HepG2 (cell line): Measurements from ENCODE around the gene CLEC2D. TPM values are rescaled to one million over a fixed set of nuclear protein-coding genes. Genes with fewer than 3 reads are reported as not detected.

ENCODE experiments used
- ATAC-seq: fragments of 200-7000 bp; cut with Tn5 transposase; 3 replicates; pipeline ENCODE4 v1.9.1; 2020; ENCODE audit warnings: mild to moderate bottlenecking, moderate library complexity
- BruUV-seq: library from RNA; stranded (reverse); fragments of 400-500 nt; replicated peaks from 2 replicates; lab custom pipeline; 2021; lab: Mats Ljungman, UMichigan
- CTCF ChIA-PET: fragments of 300-600 bp; formaldehyde crosslinking; extraction: SDS; loops from one replicate; lab custom pipeline; 2021; ENCODE audit warnings: low total read pairs, inconsistent platforms, low intra/inter-chr PET ratio; lab: Yijun Ruan, JAX
- POLR2A ChIA-PET: fragments of 350-600 bp; sonication (Branson Sonifier 250); formaldehyde crosslinking; loops from one replicate; lab custom pipeline; 2020; ENCODE audit warnings: antibody characterized with exemption, inconsistent platforms; lab: Yijun Ruan, JAX
- DNase-seq: peaks from one replicate; pipeline ENCODE4 v3.0.0-alpha.2; 2015; ENCODE audit warnings: low spot score
- FAIRE-seq: peaks from 3 replicates; lab custom pipeline; 2011; peaks lifted over from hg19 to GRCh38; lab: Jason Lieb, UNC
- H2AFZ ChIP-seq: one replicate; pipeline ENCODE4 v1.6.1; 2011; ENCODE audit warnings: low read length, inconsistent platforms
- H3K27ac ChIP-seq: fragments of 300-600 bp; 3 replicates; pipeline ENCODE4 v1.8.0; 2011; ENCODE audit warnings: mixed run types, mild to moderate bottlenecking, mixed read lengths, low read length, inconsistent platforms; ENCODE audit not compliant: insufficient read depth; ENCODE audit errors: extremely low read length
- H3K27me3 ChIP-seq, 2 experiments: fragments of 200-600 bp in 1 of 2; 2 replicates in 1 of 2; 3 replicates in 1 of 2; pipeline versions ENCODE4 v1.6.0 to v1.8.0; 2011; ENCODE audit warnings: low read length in 2 of 2, mild to moderate bottlenecking in 2 of 2, moderate library complexity in 2 of 2, inconsistent platforms in 1 of 2; ENCODE audit not compliant: insufficient read depth in 2 of 2, control insufficient read depth in 1 of 2
- H3K36me3 ChIP-seq, 2 experiments: fragments of 200-600 bp in 1 of 2; replicated peaks in 1 of 2; 2 replicates in 1 of 2; 3 replicates in 1 of 2; pipeline versions ENCODE4 v1.5.1 to v1.8.0; 2011; ENCODE audit warnings: low read length in 2 of 2, inconsistent platforms in 1 of 2; ENCODE audit not compliant: insufficient read depth in 2 of 2, control insufficient read depth in 1 of 2
- H3K4me1 ChIP-seq: 2 replicates; pipeline ENCODE4 v1.5.1; 2012; ENCODE audit warnings: low read length, inconsistent platforms; ENCODE audit not compliant: insufficient read depth
- H3K4me2 ChIP-seq: 2 replicates; pipeline ENCODE4 v1.6.0; 2011; ENCODE audit warnings: low read depth, low read length, inconsistent platforms
- H3K4me3 ChIP-seq, 3 experiments: fragments of 200-600 bp in 1 of 3; sonication (generic), shearing (Covaris generic) in 1 of 3; replicated peaks in 1 of 3; 2 replicates each; pipeline ENCODE4 v1.5.1; 2011 to 2016; ENCODE audit warnings: low read length in 3 of 3, inconsistent platforms in 2 of 3, low read depth in 2 of 3, mild to moderate bottlenecking in 2 of 3, control low read depth in 1 of 3, mixed read lengths in 1 of 3; ENCODE audit not compliant: insufficient read depth in 1 of 3
- H3K79me2 ChIP-seq: one replicate; pipeline ENCODE4 v1.6.1; 2011; ENCODE audit warnings: low read length, inconsistent platforms; ENCODE audit not compliant: insufficient read depth
- H3K9ac ChIP-seq: 2 replicates; pipeline ENCODE4 v1.6.0; 2011; ENCODE audit warnings: mild to moderate bottlenecking, low read depth, low read length, inconsistent platforms; ENCODE audit not compliant: insufficient read depth
- H3K9me3 ChIP-seq: 2 replicates; pipeline ENCODE4 v1.5.1; 2012; ENCODE audit warnings: mild to moderate bottlenecking, low read length
- H4K20me1 ChIP-seq: 2 replicates; pipeline ENCODE4 v1.6.0; 2011; ENCODE audit warnings: inconsistent platforms, mild to moderate bottlenecking, low read length, moderate library complexity; ENCODE audit not compliant: insufficient read depth
- ARNT ChIP-seq: fragments of 450-650 bp; IDR thresholded peaks from 2 replicates; pipeline ENCODE4 v1.6.1; 2017
- ATF7 ChIP-seq, 2 experiments: fragments of 450-650 bp in 1 of 2; sonication (generic) in 1 of 2; formaldehyde crosslinking in 1 of 2; IDR thresholded peaks; 2 replicates each; pipeline versions ENCODE4 v1.4.0 to v1.6.1; 2016 to 2020; ENCODE audit warnings: antibody characterized with exemption in 1 of 2, mild to moderate bottlenecking in 1 of 2, missing genetic modification reagents in 1 of 2
- KLF6 ChIP-seq: IDR thresholded peaks from 2 replicates; pipeline ENCODE4 v1.8.0; 2016; ENCODE audit warnings: missing biosample characterization, missing genetic modification reagents
- ZBTB3 ChIP-seq: sonication (generic); formaldehyde crosslinking; IDR thresholded peaks from 2 replicates; pipeline ENCODE4 v1.4.0; 2020; ENCODE audit warnings: low read depth, mild to moderate bottlenecking, moderate library complexity, missing genetic modification reagents, borderline replicate concordance
- WGBS: methylation state at CpG from one replicate; pipeline ENCODE4 v1.1.6; 2017; ENCODE audit warnings: low lambda C conversion rate; 5-methylcytosine and 5-hydroxymethylcytosine counted together
- in situ Hi-C: cut with HindIII; loops from 2 replicates; pipeline ENCODE4 v1.10.0; 2017; ENCODE audit warnings: low pct_unique_long_range_greater_than_20kb; ENCODE audit not compliant: extremely low pct_ligation_motif_present
- intact Hi-C: fragments of 100-400 bp; cut with micrococcal nuclease; formaldehyde crosslinking; loops from one replicate; pipeline ENCODE4 v1.10.0; 2022; ENCODE audit not compliant: unreplicated experiment
- polyA plus RNA-seq, 8 experiments: library from polyadenylated mRNA; depleted of rRNA in 3 of 8; stranded (reverse) in 7 of 8; unstranded in 1 of 8; fragments of >200 nt; fragmentation: Illumina TruSeq in 4 of 8; extraction: Trizol in 4 of 8; gene quantifications; 2 replicates each; pipeline versions ENCODE4 v1.2.1 to v1.2.3, GENCODE V29; 2011 to 2016; ENCODE audit warnings: low read depth in 4 of 8, missing spikeins in 1 of 8, mixed read lengths in 1 of 8; ENCODE audit not compliant: insufficient read depth in 1 of 8
- total RNA-seq, 5 experiments: library from RNA; depleted of rRNA; stranded (reverse); fragments of >200 nt; fragmentation: Illumina TruSeq; extraction: Trizol; gene quantifications; 2 replicates each; pipeline ENCODE4 v1.2.3, GENCODE V29; 2016; ENCODE audit warnings: low read depth in 1 of 5
- TF ChIP-seq, protein P1 (sequence below): sonication (generic); formaldehyde crosslinking; IDR thresholded peaks from 2 replicates; pipeline ENCODE4 v1.4.0; 2020; ENCODE audit warnings: missing genetic modification reagents

The CLEC2D gene
- total and polyA plus RNA-seq, 2 of the 13 experiments (the other 11 are each of a cell fraction or from before 2014, with no cell fraction given), result 2.5 to 8.6 TPM

DNA sequence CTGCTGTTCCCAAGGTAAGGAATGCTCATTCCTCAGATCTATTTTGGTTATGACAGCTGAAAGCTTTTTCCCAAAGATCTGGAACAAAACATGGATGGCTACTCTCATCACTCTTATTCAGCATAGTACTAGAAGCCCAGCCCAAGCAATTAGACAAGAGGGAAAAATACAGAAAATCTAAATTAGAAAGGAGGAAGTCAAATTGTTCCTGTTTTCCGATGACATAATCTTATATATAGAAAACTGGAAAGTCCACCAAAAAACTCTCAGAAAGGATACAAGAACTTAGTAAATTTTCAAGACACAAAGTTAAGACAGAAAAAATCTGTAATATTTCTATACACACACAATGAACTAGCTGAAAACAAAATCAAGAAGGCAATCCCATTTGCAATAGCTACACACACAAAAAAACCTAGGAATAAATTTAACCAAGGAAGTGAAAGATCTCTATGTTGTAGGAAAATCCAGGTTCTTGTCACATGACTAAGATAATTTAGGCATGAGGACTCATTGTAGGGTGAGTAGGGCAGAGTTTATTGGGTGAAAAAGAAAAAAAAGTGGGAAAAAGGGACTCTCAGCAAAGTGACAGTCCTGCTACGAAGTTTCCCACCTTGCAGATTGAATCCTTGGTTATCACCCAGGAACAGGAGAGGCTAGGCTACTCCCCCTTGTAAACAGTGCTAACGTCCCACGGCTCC is 33.2 kb upstream of the CLEC2D start:
- no TSS peak for BruUV-seq
- TF ChIP-seq ZBTB3 (CRISPR knock-in tag), result no peak
- TF ChIP-seq ATF7 (IDR thresholded peaks at IDR 0.05), result 0 out of 2 replicates have a peak, but pooled peaks have one; percentile 19
- no peak for TF ChIP-seq ATF7 (CRISPR knock-in tag; IDR thresholded peaks at IDR 0.05)
- TF ChIP-seq, all 625 proteins: peak for 1
- H3K36me3 ChIP-seq, result no peaks in the 10 kb centered on the region
- H3K4me2 ChIP-seq, result no peak overlapping the region
- no peak overlapping the region for H2AFZ ChIP-seq
- H3K79me2 ChIP-seq, result no peaks in the 10 kb centered on the region
- H3K4me3 ChIP-seq, result no peak overlapping the region
- DNase-seq (no peak), FAIRE-seq (no peak), ATAC-seq (no peak)
- H3K4me1 ChIP-seq, result no peaks in the 10 kb centered on the region
- no peaks in the 10 kb centered on the region for H4K20me1 ChIP-seq
- CTCF ChIA-PET, result interaction anchor here (1.7 kb wide), 1 partner anchor 72 kb away, joined by 5 read pairs; no protein-coding TSS in a partner anchor
- intact Hi-C loops (no loop called here), in situ Hi-C loops (no loop called here)
- POLR2A ChIA-PET, result no interaction called here
- H3K27me3 ChIP-seq, result no peaks in the 10 kb centered on the region
- H3K9me3 ChIP-seq, result no peaks in the 10 kb centered on the region
- 72% methylated on average over 4 of the region's 4 CpGs for WGBS
- no peak overlapping the region for H3K9ac ChIP-seq
- no peak overlapping the region for H3K27ac ChIP-seq

DNA sequence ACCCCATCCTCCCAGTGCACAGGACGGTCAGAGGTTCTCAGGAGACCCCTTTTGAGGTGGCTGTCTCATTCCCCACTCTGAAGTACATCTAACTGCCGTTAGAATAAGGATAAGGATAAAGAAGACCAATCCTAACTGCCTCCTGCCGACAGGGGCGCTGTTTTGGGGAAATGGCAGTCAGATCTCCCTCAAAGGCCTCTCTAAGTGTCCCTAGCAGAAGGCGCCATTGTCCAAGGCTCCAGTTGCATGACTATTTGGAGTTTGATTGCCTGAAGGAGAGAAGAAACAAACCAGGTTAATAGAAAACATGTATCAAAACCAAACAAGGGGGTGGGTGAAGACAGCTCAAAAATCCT is 32.7 kb upstream of the CLEC2D start:
- no peak overlapping the region for H3K9ac ChIP-seq
- in situ Hi-C loops (no loop called here), intact Hi-C loops (no loop called here)
- ChIA-PET POLR2A (no interaction called here), CTCF (interaction anchor here (1.7 kb wide), 1 partner anchor 71 kb away, joined by 5 read pairs; no protein-coding TSS in a partner anchor)
- no peak overlapping the region for H3K27ac ChIP-seq
- H3K4me3 ChIP-seq, result no peak overlapping the region
- H3K9me3 ChIP-seq, result no peaks in the 10 kb centered on the region
- DNase-seq, result peak; percentile 21
- H3K4me1 ChIP-seq, result no peaks in the 10 kb centered on the region
- no peak overlapping the region for H3K4me2 ChIP-seq
- no peaks in the 10 kb centered on the region for H3K27me3 ChIP-seq
- 50% methylated on average over 5 of the region's 5 CpGs for WGBS
- H4K20me1 ChIP-seq, result no peaks in the 10 kb centered on the region
- H3K79me2 ChIP-seq, result no peaks in the 10 kb centered on the region
- FAIRE-seq, result no peak
- peak; percentile 54; the same call in 1 of the 3 replicates for ATAC-seq
- H3K36me3 ChIP-seq, result no peaks in the 10 kb centered on the region
- no peak overlapping the region for H2AFZ ChIP-seq
- TF ChIP-seq ARNT (no peak), KLF6 (CRISPR knock-in tag) (no peak)
- TF ChIP-seq, protein P1, sequence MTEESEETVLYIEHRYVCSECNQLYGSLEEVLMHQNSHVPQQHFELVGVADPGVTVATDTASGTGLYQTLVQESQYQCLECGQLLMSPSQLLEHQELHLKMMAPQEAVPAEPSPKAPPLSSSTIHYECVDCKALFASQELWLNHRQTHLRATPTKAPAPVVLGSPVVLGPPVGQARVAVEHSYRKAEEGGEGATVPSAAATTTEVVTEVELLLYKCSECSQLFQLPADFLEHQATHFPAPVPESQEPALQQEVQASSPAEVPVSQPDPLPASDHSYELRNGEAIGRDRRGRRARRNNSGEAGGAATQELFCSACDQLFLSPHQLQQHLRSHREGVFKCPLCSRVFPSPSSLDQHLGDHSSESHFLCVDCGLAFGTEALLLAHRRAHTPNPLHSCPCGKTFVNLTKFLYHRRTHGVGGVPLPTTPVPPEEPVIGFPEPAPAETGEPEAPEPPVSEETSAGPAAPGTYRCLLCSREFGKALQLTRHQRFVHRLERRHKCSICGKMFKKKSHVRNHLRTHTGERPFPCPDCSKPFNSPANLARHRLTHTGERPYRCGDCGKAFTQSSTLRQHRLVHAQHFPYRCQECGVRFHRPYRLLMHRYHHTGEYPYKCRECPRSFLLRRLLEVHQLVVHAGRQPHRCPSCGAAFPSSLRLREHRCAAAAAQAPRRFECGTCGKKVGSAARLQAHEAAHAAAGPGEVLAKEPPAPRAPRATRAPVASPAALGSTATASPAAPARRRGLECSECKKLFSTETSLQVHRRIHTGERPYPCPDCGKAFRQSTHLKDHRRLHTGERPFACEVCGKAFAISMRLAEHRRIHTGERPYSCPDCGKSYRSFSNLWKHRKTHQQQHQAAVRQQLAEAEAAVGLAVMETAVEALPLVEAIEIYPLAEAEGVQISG (CRISPR knock-in tag), result peak; percentile 38; the same call in 1 of the 2 replicates
- BruUV-seq, result no TSS peak
